ENCODE measurements around the gene CALML6.

DNA sequence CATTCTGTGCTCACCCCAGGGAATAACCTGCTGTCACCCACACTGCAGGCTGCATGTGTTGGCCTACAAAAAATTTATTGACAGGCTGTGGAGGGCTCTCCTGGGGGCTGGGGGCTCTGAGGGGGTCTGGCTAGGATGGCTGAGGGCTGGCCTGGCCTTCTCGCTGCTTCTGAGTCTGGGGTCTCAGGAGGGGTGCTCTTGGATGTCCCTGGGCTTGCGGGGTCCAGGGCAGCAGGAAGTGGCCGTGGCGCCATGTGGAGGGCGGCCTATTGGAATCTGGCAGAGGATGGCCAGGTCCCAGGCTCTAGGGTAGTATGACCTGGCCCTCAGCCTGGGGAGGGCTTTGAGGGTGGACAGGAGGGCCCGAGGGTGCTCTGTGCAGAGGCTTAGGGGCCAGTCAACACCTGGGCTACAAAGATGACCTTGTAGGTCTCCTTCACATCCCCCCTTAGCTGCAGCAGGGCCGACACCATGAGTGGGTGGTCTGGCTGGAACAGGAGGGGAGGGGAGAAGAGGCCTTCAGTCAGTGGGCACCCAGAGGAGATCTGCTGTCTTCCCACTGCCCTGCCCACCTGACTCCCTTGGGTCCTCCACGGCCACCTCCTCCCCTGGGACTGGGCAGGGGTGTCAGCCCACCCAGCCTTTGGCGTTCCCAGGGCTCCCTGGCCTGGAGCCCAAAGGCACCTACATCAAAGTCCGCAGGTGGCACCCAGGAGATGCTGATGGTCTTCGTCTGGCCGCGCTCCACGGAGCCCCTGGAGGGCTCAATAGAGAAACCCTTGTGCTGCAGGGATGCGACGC, 7.0 kb downstream of the CALML6 start:
- no peak for TF ChIP-seq POLR2AphosphoS5 (IDR thresholded peaks at IDR 0.05; ENCODE audit: insufficient read depth in 1 of 2, low read depth in 1 of 2)
- TF ChIP-seq, protein P1, sequence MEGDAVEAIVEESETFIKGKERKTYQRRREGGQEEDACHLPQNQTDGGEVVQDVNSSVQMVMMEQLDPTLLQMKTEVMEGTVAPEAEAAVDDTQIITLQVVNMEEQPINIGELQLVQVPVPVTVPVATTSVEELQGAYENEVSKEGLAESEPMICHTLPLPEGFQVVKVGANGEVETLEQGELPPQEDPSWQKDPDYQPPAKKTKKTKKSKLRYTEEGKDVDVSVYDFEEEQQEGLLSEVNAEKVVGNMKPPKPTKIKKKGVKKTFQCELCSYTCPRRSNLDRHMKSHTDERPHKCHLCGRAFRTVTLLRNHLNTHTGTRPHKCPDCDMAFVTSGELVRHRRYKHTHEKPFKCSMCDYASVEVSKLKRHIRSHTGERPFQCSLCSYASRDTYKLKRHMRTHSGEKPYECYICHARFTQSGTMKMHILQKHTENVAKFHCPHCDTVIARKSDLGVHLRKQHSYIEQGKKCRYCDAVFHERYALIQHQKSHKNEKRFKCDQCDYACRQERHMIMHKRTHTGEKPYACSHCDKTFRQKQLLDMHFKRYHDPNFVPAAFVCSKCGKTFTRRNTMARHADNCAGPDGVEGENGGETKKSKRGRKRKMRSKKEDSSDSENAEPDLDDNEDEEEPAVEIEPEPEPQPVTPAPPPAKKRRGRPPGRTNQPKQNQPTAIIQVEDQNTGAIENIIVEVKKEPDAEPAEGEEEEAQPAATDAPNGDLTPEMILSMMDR (IDR thresholded peaks at IDR 0.05): no peak
- TF ChIP-seq POLR2A (IDR thresholded peaks at IDR 0.05): no peak

All from vagina (tissue), 2 donors.